SK-N-SH (cell line): Measurements from ENCODE around the gene RECK.

Source experiments
- EP300 ChIP-seq, 2 experiments: IDR thresholded peaks; 2 replicates each; pipeline versions ENCODE4 v1.4.0 to v1.6.1; 2012; ENCODE audit warnings: borderline replicate concordance in 1 of 2, low read depth in 1 of 2, low read length in 1 of 2
- FOSL2 ChIP-seq: IDR thresholded peaks from 2 replicates; pipeline ENCODE4 v1.4.0; 2012; ENCODE audit warnings: low read depth, mild to moderate bottlenecking, moderate library complexity, borderline replicate concordance
- FOXM1 ChIP-seq: IDR thresholded peaks from 2 replicates; pipeline ENCODE4 v1.4.0; 2012; ENCODE audit warnings: low read depth, mild to moderate bottlenecking
- MXI1 ChIP-seq: IDR thresholded peaks from 2 replicates; pipeline ENCODE4 v1.6.1; 2012; ENCODE audit warnings: mild to moderate bottlenecking, low read depth, low read length, improper control_type of control experiment
- NFIC ChIP-seq: IDR thresholded peaks from 2 replicates; pipeline ENCODE4 v1.4.0; 2012; ENCODE audit warnings: borderline replicate concordance
- NRF1 ChIP-seq: IDR thresholded peaks from 2 replicates; pipeline ENCODE4 v1.6.1; 2012; ENCODE audit warnings: low read depth, mild to moderate bottlenecking, low read length
- POLR2AphosphoS5 ChIP-seq: IDR thresholded peaks from 2 replicates; pipeline ENCODE4 v1.6.1; 2012; ENCODE audit warnings: low read depth, low read length
- TCF12 ChIP-seq: IDR thresholded peaks from 2 replicates; pipeline ENCODE4 v1.4.0; 2012
- USF2 ChIP-seq: fragments of 150-350 bp; IDR thresholded peaks from 2 replicates; pipeline ENCODE4 v1.6.1; 2017; ENCODE audit warnings: antibody characterized with exemption, low read length, low read depth, borderline replicate concordance
- TF ChIP-seq, protein P1 (sequence below): fragments of 200-600 bp; sonication (generic); IDR thresholded peaks from 2 replicates; pipeline ENCODE4 v1.6.1; 2017; ENCODE audit warnings: antibody characterized with exemption, mild to moderate bottlenecking, moderate library complexity
- TF ChIP-seq, protein P2 (sequence below): IDR thresholded peaks from 2 replicates; pipeline ENCODE4 v1.4.0; 2012; ENCODE audit warnings: low read depth, borderline replicate concordance

DNA sequence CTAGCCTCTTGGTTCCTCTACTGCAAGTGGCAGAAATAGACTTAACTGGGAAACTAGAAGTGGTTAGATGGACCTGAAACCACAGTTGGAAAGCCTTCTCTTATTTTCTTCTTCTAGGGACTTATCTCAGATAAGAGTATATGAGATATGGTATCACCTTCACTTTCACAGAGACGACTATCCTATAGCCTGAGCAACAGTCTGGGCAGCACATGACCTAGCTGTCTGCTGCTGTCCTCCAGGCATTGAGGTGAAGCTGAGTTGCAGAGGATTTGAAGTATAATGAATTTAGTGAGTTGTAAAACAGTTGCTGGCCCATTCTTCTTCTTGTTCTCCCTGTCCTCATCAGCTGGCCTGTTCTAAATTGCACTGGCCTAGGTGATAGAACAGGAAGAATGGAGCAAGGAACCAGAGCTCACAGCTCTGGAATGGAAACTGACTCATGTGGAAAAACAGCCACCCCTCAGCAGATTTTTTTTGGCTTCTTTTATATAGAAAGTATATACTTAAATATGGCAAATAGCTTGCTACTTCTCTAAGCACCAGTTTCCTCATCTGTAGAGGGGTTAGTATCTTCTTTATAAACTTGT lies 27.8 kb downstream of the RECK start:
- TF ChIP-seq, protein P1, sequence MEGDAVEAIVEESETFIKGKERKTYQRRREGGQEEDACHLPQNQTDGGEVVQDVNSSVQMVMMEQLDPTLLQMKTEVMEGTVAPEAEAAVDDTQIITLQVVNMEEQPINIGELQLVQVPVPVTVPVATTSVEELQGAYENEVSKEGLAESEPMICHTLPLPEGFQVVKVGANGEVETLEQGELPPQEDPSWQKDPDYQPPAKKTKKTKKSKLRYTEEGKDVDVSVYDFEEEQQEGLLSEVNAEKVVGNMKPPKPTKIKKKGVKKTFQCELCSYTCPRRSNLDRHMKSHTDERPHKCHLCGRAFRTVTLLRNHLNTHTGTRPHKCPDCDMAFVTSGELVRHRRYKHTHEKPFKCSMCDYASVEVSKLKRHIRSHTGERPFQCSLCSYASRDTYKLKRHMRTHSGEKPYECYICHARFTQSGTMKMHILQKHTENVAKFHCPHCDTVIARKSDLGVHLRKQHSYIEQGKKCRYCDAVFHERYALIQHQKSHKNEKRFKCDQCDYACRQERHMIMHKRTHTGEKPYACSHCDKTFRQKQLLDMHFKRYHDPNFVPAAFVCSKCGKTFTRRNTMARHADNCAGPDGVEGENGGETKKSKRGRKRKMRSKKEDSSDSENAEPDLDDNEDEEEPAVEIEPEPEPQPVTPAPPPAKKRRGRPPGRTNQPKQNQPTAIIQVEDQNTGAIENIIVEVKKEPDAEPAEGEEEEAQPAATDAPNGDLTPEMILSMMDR: no peak
- TF ChIP-seq NFIC: no peak
- peak; percentile 23; the same call in 1 of the 2 replicates for TF ChIP-seq FOSL2
- TF ChIP-seq, protein P2, sequence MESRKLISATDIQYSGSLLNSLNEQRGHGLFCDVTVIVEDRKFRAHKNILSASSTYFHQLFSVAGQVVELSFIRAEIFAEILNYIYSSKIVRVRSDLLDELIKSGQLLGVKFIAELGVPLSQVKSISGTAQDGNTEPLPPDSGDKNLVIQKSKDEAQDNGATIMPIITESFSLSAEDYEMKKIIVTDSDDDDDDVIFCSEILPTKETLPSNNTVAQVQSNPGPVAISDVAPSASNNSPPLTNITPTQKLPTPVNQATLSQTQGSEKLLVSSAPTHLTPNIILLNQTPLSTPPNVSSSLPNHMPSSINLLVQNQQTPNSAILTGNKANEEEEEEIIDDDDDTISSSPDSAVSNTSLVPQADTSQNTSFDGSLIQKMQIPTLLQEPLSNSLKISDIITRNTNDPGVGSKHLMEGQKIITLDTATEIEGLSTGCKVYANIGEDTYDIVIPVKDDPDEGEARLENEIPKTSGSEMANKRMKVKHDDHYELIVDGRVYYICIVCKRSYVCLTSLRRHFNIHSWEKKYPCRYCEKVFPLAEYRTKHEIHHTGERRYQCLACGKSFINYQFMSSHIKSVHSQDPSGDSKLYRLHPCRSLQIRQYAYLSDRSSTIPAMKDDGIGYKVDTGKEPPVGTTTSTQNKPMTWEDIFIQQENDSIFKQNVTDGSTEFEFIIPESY: no peak
- no peak for TF ChIP-seq FOXM1
- no peak for TF ChIP-seq EP300 (IDR thresholded peaks at IDR 0.05; ENCODE audit: borderline replicate concordance in 1 of 2, low read depth in 1 of 2, low read length in 1 of 2)
- no peak for TF ChIP-seq TCF12
- no peak for TF ChIP-seq POLR2AphosphoS5
- TF ChIP-seq MXI1: no peak
- no peak for TF ChIP-seq NRF1
- no peak for TF ChIP-seq USF2
